22Rv1 (cell line): Measurements from ENCODE around the gene ARID1A.

Experiments used
- CTCF ChIP-seq: fragments of 450-650 bp; IDR thresholded peaks from 2 replicates; pipeline ENCODE4 v1.5.1; 2017; ENCODE audit warnings: mild to moderate bottlenecking
- ZFX ChIP-seq: fragments of 450-650 bp; IDR thresholded peaks from 2 replicates; pipeline ENCODE4 v1.6.1; 2017; ENCODE audit warnings: antibody characterized with exemption, borderline replicate concordance

- TF ChIP-seq CTCF: no peak
- no peak for TF ChIP-seq ZFX
These were observed 29.0 kb upstream of the ARID1A start for GRCh38 chr1:26666855-26667254.
